ENCODE measurements around the gene GNAS-AS1.

GNAS-AS1 gene

GRCh38 chr20:58863044-58863790, 12.5 kb upstream of the GNAS-AS1 start:
- Histone ChIP-seq H3K36me3 (ENCODE audit: control insufficient read depth in 2 of 2, insufficient read depth in 2 of 2, low read length in 2 of 2) (no peaks in the 10 kb centered on the region), H3K27me3 (ENCODE audit: control insufficient read depth in 2 of 2, insufficient read depth in 2 of 2, low read length in 2 of 2) (no peaks in the 10 kb centered on the region), H3K27ac (ENCODE audit: low read depth in 2 of 2, low read length in 2 of 2) (no peak overlapping the region), H3K4me3 (ENCODE audit: low read length in 2 of 2) (no peak overlapping the region), H3K9me3 (ENCODE audit: control insufficient read depth in 2 of 2, low read length in 2 of 2) (no peaks in the 10 kb centered on the region), H3K4me1 (ENCODE audit: control insufficient read depth in 2 of 2, insufficient read depth in 2 of 2, low read length in 2 of 2) (no peaks in the 10 kb centered on the region), H3K9ac (ENCODE audit: low read depth in 1 of 2, low read length in 2 of 2) (no peak overlapping the region)

GRCh38 chr20:58855506-58856389, 5.0 kb upstream of the GNAS-AS1 start:
- H3K4me3 ChIP-seq (ENCODE audit: low read length in 2 of 2): no peak overlapping the region
- H3K9me3 ChIP-seq (ENCODE audit: control insufficient read depth in 2 of 2, low read length in 2 of 2): no peaks in the 10 kb centered on the region
- H3K9ac ChIP-seq (ENCODE audit: low read depth in 1 of 2, low read length in 2 of 2): no peak overlapping the region
- no peaks in the 10 kb centered on the region for H3K36me3 ChIP-seq (ENCODE audit: control insufficient read depth in 2 of 2, insufficient read depth in 2 of 2, low read length in 2 of 2)
- H3K27ac ChIP-seq (ENCODE audit: low read depth in 2 of 2, low read length in 2 of 2): no peak overlapping the region
- H3K4me1 ChIP-seq (ENCODE audit: control insufficient read depth in 2 of 2, insufficient read depth in 2 of 2, low read length in 2 of 2): peaks cover 0 to 6% of the 10 kb centered on the region in 2 donors
- H3K27me3 ChIP-seq (ENCODE audit: control insufficient read depth in 2 of 2, insufficient read depth in 2 of 2, low read length in 2 of 2): peaks cover 20 to 35% of the 10 kb centered on the region in 2 donors

- Histone ChIP-seq H3K36me3 (ENCODE audit: control insufficient read depth in 2 of 2, insufficient read depth in 2 of 2, low read length in 2 of 2) (no peaks in the 10 kb centered on the region), H3K9me3 (ENCODE audit: control insufficient read depth in 2 of 2, low read length in 2 of 2) (no peaks in the 10 kb centered on the region), H3K4me1 (ENCODE audit: control insufficient read depth in 2 of 2, insufficient read depth in 2 of 2, low read length in 2 of 2) (peaks cover 0 to 6% of the 10 kb centered on the region in 2 donors), H3K27ac (ENCODE audit: low read depth in 2 of 2, low read length in 2 of 2) (no peak overlapping the region), H3K9ac (ENCODE audit: low read depth in 1 of 2, low read length in 2 of 2) (no peak overlapping the region), H3K4me3 (ENCODE audit: low read length in 2 of 2) (no peak overlapping the region), H3K27me3 (ENCODE audit: control insufficient read depth in 2 of 2, insufficient read depth in 2 of 2, low read length in 2 of 2) (peaks cover 20 to 35% of the 10 kb centered on the region in 2 donors)
Observed at GRCh38 chr20:58854638-58855471, 4.2 kb upstream of the GNAS-AS1 start.

- Histone ChIP-seq H3K27ac (ENCODE audit: low read depth in 2 of 2, low read length in 2 of 2) (no peak overlapping the region), H3K27me3 (ENCODE audit: control insufficient read depth in 2 of 2, insufficient read depth in 2 of 2, low read length in 2 of 2) (peaks cover 20 to 35% of the 10 kb centered on the region in 2 donors), H3K4me1 (ENCODE audit: control insufficient read depth in 2 of 2, insufficient read depth in 2 of 2, low read length in 2 of 2) (peaks cover 0 to 6% of the 10 kb centered on the region in 2 donors), H3K4me3 (ENCODE audit: low read length in 2 of 2) (no peak overlapping the region), H3K9ac (ENCODE audit: low read depth in 1 of 2, low read length in 2 of 2) (no peak overlapping the region), H3K36me3 (ENCODE audit: control insufficient read depth in 2 of 2, insufficient read depth in 2 of 2, low read length in 2 of 2) (no peaks in the 10 kb centered on the region), H3K9me3 (ENCODE audit: control insufficient read depth in 2 of 2, low read length in 2 of 2) (no peaks in the 10 kb centered on the region)
Observed at GRCh38 chr20:58853976-58854637, 3.4 kb upstream of the GNAS-AS1 start.

GRCh38 chr20:58853466-58853865, 2.8 kb upstream of the GNAS-AS1 start:
- H3K27ac ChIP-seq (ENCODE audit: low read depth in 2 of 2, low read length in 2 of 2): no peak overlapping the region
- H3K27me3 ChIP-seq (ENCODE audit: control insufficient read depth in 2 of 2, insufficient read depth in 2 of 2, low read length in 2 of 2): peaks cover 20 to 35% of the 10 kb centered on the region in 2 donors
- no peak overlapping the region for H3K4me3 ChIP-seq (ENCODE audit: low read length in 2 of 2)

GRCh38 chr20:58852543-58853271, 2.0 kb upstream of the GNAS-AS1 start, which contains the start of gene GNAS:
GNAS (plus strand) TSS chr20:58852716.
- Histone ChIP-seq H3K4me3 (ENCODE audit: low read length in 2 of 2) (peak within 1 kb of the TSS; percentile 29 to 52), H3K27me3 (ENCODE audit: control insufficient read depth in 2 of 2, insufficient read depth in 2 of 2, low read length in 2 of 2) (peaks cover 16 to 31% of the 10 kb centered on the region in 2 donors), H3K4me1 (ENCODE audit: control insufficient read depth in 2 of 2, insufficient read depth in 2 of 2, low read length in 2 of 2) (peaks cover 0 to 6% of the 10 kb centered on the region in 2 donors), H3K9ac (ENCODE audit: low read depth in 1 of 2, low read length in 2 of 2) (no peak within 1 kb of the TSS), H3K36me3 (ENCODE audit: control insufficient read depth in 2 of 2, insufficient read depth in 2 of 2, low read length in 2 of 2) (no peaks in the 10 kb centered on the region), H3K9me3 (ENCODE audit: control insufficient read depth in 2 of 2, low read length in 2 of 2) (no peaks in the 10 kb centered on the region), H3K27ac (ENCODE audit: low read depth in 2 of 2, low read length in 2 of 2) (no peak within 1 kb of the TSS)

More at GRCh38 chr20:58853466-58853865, 2.8 kb upstream of the GNAS-AS1 start:
- no peaks in the 10 kb centered on the region for H3K9me3 ChIP-seq (ENCODE audit: control insufficient read depth in 2 of 2, low read length in 2 of 2)
- no peak overlapping the region for H3K9ac ChIP-seq (ENCODE audit: low read depth in 1 of 2, low read length in 2 of 2)
- H3K36me3 ChIP-seq (ENCODE audit: control insufficient read depth in 2 of 2, insufficient read depth in 2 of 2, low read length in 2 of 2): no peaks in the 10 kb centered on the region
- peaks cover 0 to 6% of the 10 kb centered on the region in 2 donors for H3K4me1 ChIP-seq (ENCODE audit: control insufficient read depth in 2 of 2, insufficient read depth in 2 of 2, low read length in 2 of 2)

GRCh38 chr20:58851969-58852458, 1.3 kb upstream of the GNAS-AS1 start:
- Histone ChIP-seq H3K9ac (ENCODE audit: low read depth in 1 of 2, low read length in 2 of 2) (no peak overlapping the region), H3K4me3 (ENCODE audit: low read length in 2 of 2) (peak overlapping the region in 1 of 2 donors; percentile 29), H3K4me1 (ENCODE audit: control insufficient read depth in 2 of 2, insufficient read depth in 2 of 2, low read length in 2 of 2) (peaks cover 0 to 6% of the 10 kb centered on the region in 2 donors), H3K36me3 (ENCODE audit: control insufficient read depth in 2 of 2, insufficient read depth in 2 of 2, low read length in 2 of 2) (no peaks in the 10 kb centered on the region), H3K27me3 (ENCODE audit: control insufficient read depth in 2 of 2, insufficient read depth in 2 of 2, low read length in 2 of 2) (peaks cover 12 to 25% of the 10 kb centered on the region in 2 donors), H3K9me3 (ENCODE audit: control insufficient read depth in 2 of 2, low read length in 2 of 2) (no peaks in the 10 kb centered on the region), H3K27ac (ENCODE audit: low read depth in 2 of 2, low read length in 2 of 2) (no peak overlapping the region)

GRCh38 chr20:58851221-58851968, 693 bp upstream of the GNAS-AS1 start:
- Histone ChIP-seq H3K4me1 (ENCODE audit: control insufficient read depth in 2 of 2, insufficient read depth in 2 of 2, low read length in 2 of 2) (peaks cover 0 to 6% of the 10 kb centered on the region in 2 donors), H3K9me3 (ENCODE audit: control insufficient read depth in 2 of 2, low read length in 2 of 2) (no peaks in the 10 kb centered on the region), H3K27ac (ENCODE audit: low read depth in 2 of 2, low read length in 2 of 2) (no peak overlapping the region), H3K36me3 (ENCODE audit: control insufficient read depth in 2 of 2, insufficient read depth in 2 of 2, low read length in 2 of 2) (no peaks in the 10 kb centered on the region), H3K9ac (ENCODE audit: low read depth in 1 of 2, low read length in 2 of 2) (no peak overlapping the region), H3K4me3 (ENCODE audit: low read length in 2 of 2) (peak overlapping the region; percentile 29 to 52), H3K27me3 (ENCODE audit: control insufficient read depth in 2 of 2, insufficient read depth in 2 of 2, low read length in 2 of 2) (peaks cover 12 to 25% of the 10 kb centered on the region in 2 donors)

Data from mucosa of rectum (tissue), 2 donors.